ENCODE measurements around the gene CHRND. TPM values are rescaled to one million over a fixed set of nuclear protein-coding genes. Genes with fewer than 3 reads are reported as not detected.

CHRND gene
- total RNA-seq, 1 experiment from 2014 or later = not detected

DNA sequence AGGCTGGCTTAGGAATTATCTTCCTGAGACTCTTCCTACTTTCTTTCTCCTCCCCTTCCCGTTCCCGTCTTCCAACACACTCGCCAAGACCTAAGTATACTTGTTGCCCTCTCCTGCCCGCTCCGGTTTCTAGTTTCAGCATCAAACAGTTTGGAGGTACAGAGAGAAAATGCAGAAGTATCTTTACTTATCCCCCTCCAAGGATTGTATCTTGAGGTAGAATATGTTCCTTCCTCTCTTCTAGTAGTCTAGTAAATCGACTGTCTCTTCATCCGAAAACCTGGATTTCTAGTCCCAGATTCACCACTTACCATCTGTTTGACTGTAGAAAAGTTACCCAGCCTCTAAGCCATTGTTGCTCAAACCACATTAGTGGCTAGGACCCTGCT is 25.3 kb downstream of the CHRND start:
- Mint-ChIP-seq H3K4me1 (peaks cover 13% of the 10 kb centered on the region), H3K27ac (peak overlapping the region; percentile 95), H3K27me3 (ENCODE audit: low read depth) (peaks cover 3% of the 10 kb centered on the region), H3K4me3 (peak overlapping the region; percentile 95), H3K36me3 (peaks cover 38% of the 10 kb centered on the region), H3K9me3 (peaks cover 10% of the 10 kb centered on the region)
- ATAC-seq (no peak), DNase-seq (ENCODE audit: low spot score) (no peak)
- ChIA-PET CTCF (interaction anchor here (0.6 to 1.5 kb wide), 4 partner anchors 13 to 688 kb away, joined by 3 to 10 read pairs (median 4); no protein-coding TSS in a partner anchor), POLR2A (interaction anchor here (1.2 to 1.4 kb wide), 3 partner anchors 11 to 29 kb away, joined by 3 to 6 read pairs (median 3); partner anchors contain the start of gene CHRNG)
- no peak for TF ChIP-seq MXD4 (CRISPR knock-in tag; IDR thresholded peaks at IDR 0.05; ENCODE audit: borderline replicate concordance)
- TF ChIP-seq, protein P1, sequence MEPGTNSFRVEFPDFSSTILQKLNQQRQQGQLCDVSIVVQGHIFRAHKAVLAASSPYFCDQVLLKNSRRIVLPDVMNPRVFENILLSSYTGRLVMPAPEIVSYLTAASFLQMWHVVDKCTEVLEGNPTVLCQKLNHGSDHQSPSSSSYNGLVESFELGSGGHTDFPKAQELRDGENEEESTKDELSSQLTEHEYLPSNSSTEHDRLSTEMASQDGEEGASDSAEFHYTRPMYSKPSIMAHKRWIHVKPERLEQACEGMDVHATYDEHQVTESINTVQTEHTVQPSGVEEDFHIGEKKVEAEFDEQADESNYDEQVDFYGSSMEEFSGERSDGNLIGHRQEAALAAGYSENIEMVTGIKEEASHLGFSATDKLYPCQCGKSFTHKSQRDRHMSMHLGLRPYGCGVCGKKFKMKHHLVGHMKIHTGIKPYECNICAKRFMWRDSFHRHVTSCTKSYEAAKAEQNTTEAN (CRISPR knock-in tag; IDR thresholded peaks at IDR 0.05) = no peak
- TF ChIP-seq EMX1 (CRISPR knock-in tag; IDR thresholded peaks at IDR 0.05) = no peak
- TF ChIP-seq, protein P2, sequence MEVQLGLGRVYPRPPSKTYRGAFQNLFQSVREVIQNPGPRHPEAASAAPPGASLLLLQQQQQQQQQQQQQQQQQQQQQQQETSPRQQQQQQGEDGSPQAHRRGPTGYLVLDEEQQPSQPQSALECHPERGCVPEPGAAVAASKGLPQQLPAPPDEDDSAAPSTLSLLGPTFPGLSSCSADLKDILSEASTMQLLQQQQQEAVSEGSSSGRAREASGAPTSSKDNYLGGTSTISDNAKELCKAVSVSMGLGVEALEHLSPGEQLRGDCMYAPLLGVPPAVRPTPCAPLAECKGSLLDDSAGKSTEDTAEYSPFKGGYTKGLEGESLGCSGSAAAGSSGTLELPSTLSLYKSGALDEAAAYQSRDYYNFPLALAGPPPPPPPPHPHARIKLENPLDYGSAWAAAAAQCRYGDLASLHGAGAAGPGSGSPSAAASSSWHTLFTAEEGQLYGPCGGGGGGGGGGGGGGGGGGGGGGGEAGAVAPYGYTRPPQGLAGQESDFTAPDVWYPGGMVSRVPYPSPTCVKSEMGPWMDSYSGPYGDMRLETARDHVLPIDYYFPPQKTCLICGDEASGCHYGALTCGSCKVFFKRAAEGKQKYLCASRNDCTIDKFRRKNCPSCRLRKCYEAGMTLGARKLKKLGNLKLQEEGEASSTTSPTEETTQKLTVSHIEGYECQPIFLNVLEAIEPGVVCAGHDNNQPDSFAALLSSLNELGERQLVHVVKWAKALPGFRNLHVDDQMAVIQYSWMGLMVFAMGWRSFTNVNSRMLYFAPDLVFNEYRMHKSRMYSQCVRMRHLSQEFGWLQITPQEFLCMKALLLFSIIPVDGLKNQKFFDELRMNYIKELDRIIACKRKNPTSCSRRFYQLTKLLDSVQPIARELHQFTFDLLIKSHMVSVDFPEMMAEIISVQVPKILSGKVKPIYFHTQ (CRISPR knock-in tag; IDR thresholded peaks at IDR 0.05) = no peak
- TF ChIP-seq CBFB (CRISPR knock-in tag; IDR thresholded peaks at IDR 0.05; ENCODE audit: low read depth) = no peak
- TF ChIP-seq, protein P3, sequence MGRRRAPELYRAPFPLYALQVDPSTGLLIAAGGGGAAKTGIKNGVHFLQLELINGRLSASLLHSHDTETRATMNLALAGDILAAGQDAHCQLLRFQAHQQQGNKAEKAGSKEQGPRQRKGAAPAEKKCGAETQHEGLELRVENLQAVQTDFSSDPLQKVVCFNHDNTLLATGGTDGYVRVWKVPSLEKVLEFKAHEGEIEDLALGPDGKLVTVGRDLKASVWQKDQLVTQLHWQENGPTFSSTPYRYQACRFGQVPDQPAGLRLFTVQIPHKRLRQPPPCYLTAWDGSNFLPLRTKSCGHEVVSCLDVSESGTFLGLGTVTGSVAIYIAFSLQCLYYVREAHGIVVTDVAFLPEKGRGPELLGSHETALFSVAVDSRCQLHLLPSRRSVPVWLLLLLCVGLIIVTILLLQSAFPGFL (CRISPR knock-in tag; IDR thresholded peaks at IDR 0.05; ENCODE audit: borderline replicate concordance) = no peak
- TF ChIP-seq, protein P4, sequence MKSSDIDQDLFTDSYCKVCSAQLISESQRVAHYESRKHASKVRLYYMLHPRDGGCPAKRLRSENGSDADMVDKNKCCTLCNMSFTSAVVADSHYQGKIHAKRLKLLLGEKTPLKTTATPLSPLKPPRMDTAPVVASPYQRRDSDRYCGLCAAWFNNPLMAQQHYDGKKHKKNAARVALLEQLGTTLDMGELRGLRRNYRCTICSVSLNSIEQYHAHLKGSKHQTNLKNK (CRISPR knock-in tag; IDR thresholded peaks at IDR 0.05) = no peak
- TF ChIP-seq ZBTB21 (CRISPR knock-in tag; IDR thresholded peaks at IDR 0.05; ENCODE audit: borderline replicate concordance) = no peak
- TF ChIP-seq, protein P5, sequence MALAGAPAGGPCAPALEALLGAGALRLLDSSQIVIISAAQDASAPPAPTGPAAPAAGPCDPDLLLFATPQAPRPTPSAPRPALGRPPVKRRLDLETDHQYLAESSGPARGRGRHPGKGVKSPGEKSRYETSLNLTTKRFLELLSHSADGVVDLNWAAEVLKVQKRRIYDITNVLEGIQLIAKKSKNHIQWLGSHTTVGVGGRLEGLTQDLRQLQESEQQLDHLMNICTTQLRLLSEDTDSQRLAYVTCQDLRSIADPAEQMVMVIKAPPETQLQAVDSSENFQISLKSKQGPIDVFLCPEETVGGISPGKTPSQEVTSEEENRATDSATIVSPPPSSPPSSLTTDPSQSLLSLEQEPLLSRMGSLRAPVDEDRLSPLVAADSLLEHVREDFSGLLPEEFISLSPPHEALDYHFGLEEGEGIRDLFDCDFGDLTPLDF (CRISPR knock-in tag; IDR thresholded peaks at IDR 0.05) = no peak

DNA sequence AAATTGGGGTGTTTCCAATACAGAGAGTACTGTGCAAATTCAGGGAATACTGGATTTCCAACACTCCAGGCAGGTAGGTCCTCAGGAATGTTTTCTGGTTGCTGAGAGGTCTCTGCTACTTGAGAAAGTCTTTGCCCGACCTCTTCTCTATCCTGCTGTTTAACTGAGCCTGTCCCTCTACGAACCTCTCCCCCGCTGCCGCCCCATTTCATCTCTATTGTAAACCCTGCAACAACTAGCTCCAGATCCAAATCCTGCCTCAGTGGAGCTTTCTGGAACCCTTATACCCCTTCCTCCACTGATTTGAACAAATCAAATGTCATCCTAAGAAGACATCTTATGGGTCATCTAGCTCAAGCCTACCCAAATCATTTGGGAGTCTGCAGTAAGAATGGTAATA is 25.8 kb downstream of the CHRND start:
- CTCF ChIA-PET = no interaction called here
- H3K27ac Mint-ChIP-seq = peak overlapping the region; percentile 95; the same call in 1 of the 2 replicates
- POLR2A ChIA-PET = no interaction called here
- H3K27me3 Mint-ChIP-seq (ENCODE audit: low read depth) = peaks cover 3% of the 10 kb centered on the region
- ATAC-seq (no peak), DNase-seq (ENCODE audit: low spot score) (no peak)
- H3K9me3 Mint-ChIP-seq = peaks cover 10% of the 10 kb centered on the region
- H3K4me3 Mint-ChIP-seq = peak overlapping the region; percentile 95
- peaks cover 40% of the 10 kb centered on the region for H3K36me3 Mint-ChIP-seq
- peaks cover 13% of the 10 kb centered on the region for H3K4me1 Mint-ChIP-seq
- TF ChIP-seq, protein P6, sequence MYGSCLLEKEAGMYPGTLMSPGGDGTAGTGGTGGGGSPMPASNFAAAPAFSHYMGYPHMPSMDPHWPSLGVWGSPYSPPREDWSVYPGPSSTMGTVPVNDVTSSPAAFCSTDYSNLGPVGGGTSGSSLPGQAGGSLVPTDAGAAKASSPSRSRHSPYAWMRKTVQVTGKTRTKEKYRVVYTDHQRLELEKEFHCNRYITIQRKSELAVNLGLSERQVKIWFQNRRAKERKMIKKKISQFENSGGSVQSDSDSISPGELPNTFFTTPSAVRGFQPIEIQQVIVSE (CRISPR knock-in tag; IDR thresholded peaks at IDR 0.05; ENCODE audit: borderline replicate concordance) = no peak
- TF ChIP-seq, protein P7, sequence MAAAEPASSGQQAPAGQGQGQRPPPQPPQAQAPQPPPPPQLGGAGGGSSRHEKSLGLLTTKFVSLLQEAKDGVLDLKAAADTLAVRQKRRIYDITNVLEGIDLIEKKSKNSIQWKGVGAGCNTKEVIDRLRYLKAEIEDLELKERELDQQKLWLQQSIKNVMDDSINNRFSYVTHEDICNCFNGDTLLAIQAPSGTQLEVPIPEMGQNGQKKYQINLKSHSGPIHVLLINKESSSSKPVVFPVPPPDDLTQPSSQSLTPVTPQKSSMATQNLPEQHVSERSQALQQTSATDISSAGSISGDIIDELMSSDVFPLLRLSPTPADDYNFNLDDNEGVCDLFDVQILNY (CRISPR knock-in tag; IDR thresholded peaks at IDR 0.05) = no peak
- TF ChIP-seq, protein P8, sequence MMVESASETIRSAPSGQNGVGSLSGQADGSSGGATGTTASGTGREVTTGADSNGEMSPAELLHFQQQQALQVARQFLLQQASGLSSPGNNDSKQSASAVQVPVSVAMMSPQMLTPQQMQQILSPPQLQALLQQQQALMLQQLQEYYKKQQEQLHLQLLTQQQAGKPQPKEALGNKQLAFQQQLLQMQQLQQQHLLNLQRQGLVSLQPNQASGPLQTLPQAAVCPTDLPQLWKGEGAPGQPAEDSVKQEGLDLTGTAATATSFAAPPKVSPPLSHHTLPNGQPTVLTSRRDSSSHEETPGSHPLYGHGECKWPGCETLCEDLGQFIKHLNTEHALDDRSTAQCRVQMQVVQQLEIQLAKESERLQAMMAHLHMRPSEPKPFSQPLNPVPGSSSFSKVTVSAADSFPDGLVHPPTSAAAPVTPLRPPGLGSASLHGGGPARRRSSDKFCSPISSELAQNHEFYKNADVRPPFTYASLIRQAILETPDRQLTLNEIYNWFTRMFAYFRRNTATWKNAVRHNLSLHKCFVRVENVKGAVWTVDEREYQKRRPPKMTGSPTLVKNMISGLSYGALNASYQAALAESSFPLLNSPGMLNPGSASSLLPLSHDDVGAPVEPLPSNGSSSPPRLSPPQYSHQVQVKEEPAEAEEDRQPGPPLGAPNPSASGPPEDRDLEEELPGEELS (CRISPR knock-in tag; IDR thresholded peaks at IDR 0.05) = no peak
- TF ChIP-seq, protein P9, sequence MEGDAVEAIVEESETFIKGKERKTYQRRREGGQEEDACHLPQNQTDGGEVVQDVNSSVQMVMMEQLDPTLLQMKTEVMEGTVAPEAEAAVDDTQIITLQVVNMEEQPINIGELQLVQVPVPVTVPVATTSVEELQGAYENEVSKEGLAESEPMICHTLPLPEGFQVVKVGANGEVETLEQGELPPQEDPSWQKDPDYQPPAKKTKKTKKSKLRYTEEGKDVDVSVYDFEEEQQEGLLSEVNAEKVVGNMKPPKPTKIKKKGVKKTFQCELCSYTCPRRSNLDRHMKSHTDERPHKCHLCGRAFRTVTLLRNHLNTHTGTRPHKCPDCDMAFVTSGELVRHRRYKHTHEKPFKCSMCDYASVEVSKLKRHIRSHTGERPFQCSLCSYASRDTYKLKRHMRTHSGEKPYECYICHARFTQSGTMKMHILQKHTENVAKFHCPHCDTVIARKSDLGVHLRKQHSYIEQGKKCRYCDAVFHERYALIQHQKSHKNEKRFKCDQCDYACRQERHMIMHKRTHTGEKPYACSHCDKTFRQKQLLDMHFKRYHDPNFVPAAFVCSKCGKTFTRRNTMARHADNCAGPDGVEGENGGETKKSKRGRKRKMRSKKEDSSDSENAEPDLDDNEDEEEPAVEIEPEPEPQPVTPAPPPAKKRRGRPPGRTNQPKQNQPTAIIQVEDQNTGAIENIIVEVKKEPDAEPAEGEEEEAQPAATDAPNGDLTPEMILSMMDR (IDR thresholded peaks at IDR 0.05) = no peak
- TF ChIP-seq, protein P5 (CRISPR knock-in tag; IDR thresholded peaks at IDR 0.05) = no peak
- no peak for TF ChIP-seq SP1 (CRISPR knock-in tag; conservative IDR thresholded peaks at IDR 0.05)
- TF ChIP-seq ZNF416 (CRISPR knock-in tag; IDR thresholded peaks at IDR 0.05) = no peak
- TF ChIP-seq, protein P4 (CRISPR knock-in tag; IDR thresholded peaks at IDR 0.05) = no peak
- TF ChIP-seq FOXJ3 (CRISPR knock-in tag; IDR thresholded peaks at IDR 0.05; ENCODE audit: borderline replicate concordance) = no peak
- TF ChIP-seq, protein P10, sequence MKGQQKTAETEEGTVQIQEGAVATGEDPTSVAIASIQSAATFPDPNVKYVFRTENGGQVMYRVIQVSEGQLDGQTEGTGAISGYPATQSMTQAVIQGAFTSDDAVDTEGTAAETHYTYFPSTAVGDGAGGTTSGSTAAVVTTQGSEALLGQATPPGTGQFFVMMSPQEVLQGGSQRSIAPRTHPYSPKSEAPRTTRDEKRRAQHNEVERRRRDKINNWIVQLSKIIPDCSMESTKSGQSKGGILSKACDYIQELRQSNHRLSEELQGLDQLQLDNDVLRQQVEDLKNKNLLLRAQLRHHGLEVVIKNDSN (CRISPR knock-in tag; IDR thresholded peaks at IDR 0.05) = no peak
- TF ChIP-seq RORB (CRISPR knock-in tag; IDR thresholded peaks at IDR 0.05) = no peak
